WTC11 (cell line): ENCODE results near the gene LMAN2. TPM values are rescaled to one million over a fixed set of nuclear protein-coding genes. Genes with fewer than 3 reads are reported as not detected.

Experiments used
- ATAC-seq: fragments of 200-7000 bp; cut with Tn5 transposase; 2 replicates; pipeline ENCODE4 v1.10.0; 2021; ENCODE audit warnings: mild to moderate bottlenecking, moderate library complexity
- CTCF ChIA-PET: fragments of 300-600 bp; sonication (Branson Sonifier 250); formaldehyde crosslinking; loops from one replicate; lab custom pipeline; 2021; ENCODE audit warnings: antibody characterized with exemption; lab: Charles Lee
- POLR2A ChIA-PET: fragments of 350-600 bp; sonication (Branson Sonifier 250); formaldehyde crosslinking; loops from one replicate; lab custom pipeline; 2021; ENCODE audit warnings: antibody characterized with exemption; lab: Charles Lee
- DNase-seq: peaks from one replicate; pipeline ENCODE4 v3.0.0; 2021; ENCODE audit warnings: low spot score
- H3K27ac Mint-ChIP-seq: 2 replicates; pipeline ENCODE4 v1.8.0; 2021; ENCODE audit warnings: mixed read lengths
- H3K27me3 Mint-ChIP-seq: 2 replicates; pipeline ENCODE4 v1.8.0; 2021; ENCODE audit warnings: low read depth, mild to moderate bottlenecking, moderate library complexity, mixed read lengths
- H3K36me3 Mint-ChIP-seq: 2 replicates; pipeline ENCODE4 v1.8.0; 2021; ENCODE audit warnings: mixed read lengths
- H3K4me1 Mint-ChIP-seq: 2 replicates; pipeline ENCODE4 v1.8.0; 2022; ENCODE audit warnings: mixed read lengths
- H3K4me3 Mint-ChIP-seq: 2 replicates; pipeline ENCODE4 v1.8.0; 2021; ENCODE audit warnings: mild to moderate bottlenecking, moderate library complexity, mixed read lengths
- H3K9me3 Mint-ChIP-seq: 2 replicates; pipeline ENCODE4 v1.8.0; 2021; ENCODE audit warnings: mixed read lengths
- ATF3 ChIP-seq: sonication (generic); formaldehyde crosslinking; conservative IDR thresholded peaks from 2 replicates; pipeline ENCODE4 v1.8.1; 2022; ENCODE audit warnings: mild to moderate bottlenecking, missing genetic modification reagents
- E2F1 ChIP-seq: sonication (generic); formaldehyde crosslinking; IDR thresholded peaks from 2 replicates; pipeline ENCODE4 v1.8.0; 2022; ENCODE audit warnings: mild to moderate bottlenecking, missing genetic modification reagents
- E2F5 ChIP-seq: sonication (generic); formaldehyde crosslinking; IDR thresholded peaks from 2 replicates; pipeline ENCODE4 v1.8.1; 2022; ENCODE audit warnings: mild to moderate bottlenecking, moderate library complexity, missing genetic modification reagents
- EMX1 ChIP-seq: fragments of 250-450 bp; sonication (Bioruptor Pico); IDR thresholded peaks from 2 replicates; pipeline ENCODE4 v1.8.0; 2021; ENCODE audit warnings: mild to moderate bottlenecking
- FOXP1 ChIP-seq: sonication (generic); formaldehyde crosslinking; IDR thresholded peaks from 2 replicates; pipeline ENCODE4 v1.8.0; 2022; ENCODE audit warnings: missing genetic modification reagents, mild to moderate bottlenecking, moderate library complexity, borderline replicate concordance
- IRF2 ChIP-seq: sonication (generic); formaldehyde crosslinking; IDR thresholded peaks from 2 replicates; pipeline ENCODE4 v1.8.0; 2022; ENCODE audit warnings: low read depth, missing genetic modification reagents, borderline replicate concordance
- JAZF1 ChIP-seq: fragments of 250-450 bp; sonication (Bioruptor Pico); IDR thresholded peaks from 2 replicates; pipeline ENCODE4 v1.9.0; 2021; ENCODE audit warnings: moderate library complexity, mild to moderate bottlenecking, inconsistent platforms
- NFYB ChIP-seq: sonication (generic); formaldehyde crosslinking; conservative IDR thresholded peaks from 2 replicates; pipeline ENCODE4 v1.8.0; 2022; ENCODE audit warnings: low read depth, missing genetic modification reagents
- NR1H2 ChIP-seq: sonication (generic); formaldehyde crosslinking; IDR thresholded peaks from 2 replicates; pipeline ENCODE4 v1.9.0; 2021; ENCODE audit warnings: mild to moderate bottlenecking, moderate library complexity, missing genetic modification reagents
- NR2C2 ChIP-seq: sonication (generic); formaldehyde crosslinking; IDR thresholded peaks from 2 replicates; pipeline ENCODE4 v1.8.0; 2022; ENCODE audit warnings: mild to moderate bottlenecking, missing genetic modification reagents
- PREB ChIP-seq: sonication (generic); formaldehyde crosslinking; IDR thresholded peaks from 2 replicates; pipeline ENCODE4 v1.8.1; 2022; ENCODE audit warnings: mild to moderate bottlenecking, missing genetic modification reagents, moderate library complexity, borderline replicate concordance
- PRRX2 ChIP-seq: fragments of 250-450 bp; sonication (Bioruptor Pico); IDR thresholded peaks from 2 replicates; pipeline ENCODE4 v1.8.0; 2021; ENCODE audit warnings: mild to moderate bottlenecking
- USF1 ChIP-seq: sonication (generic); formaldehyde crosslinking; IDR thresholded peaks from 2 replicates; pipeline ENCODE4 v1.8.0; 2022; ENCODE audit warnings: mild to moderate bottlenecking, missing genetic modification reagents
- ZNF232 ChIP-seq: sonication (generic); formaldehyde crosslinking; IDR thresholded peaks from 2 replicates; pipeline ENCODE4 v1.8.0; 2022; ENCODE audit warnings: mild to moderate bottlenecking, missing genetic modification reagents
- ZNF281 ChIP-seq: sonication (generic); formaldehyde crosslinking; IDR thresholded peaks from 2 replicates; pipeline ENCODE4 v1.8.0; 2023; ENCODE audit warnings: mild to moderate bottlenecking, missing genetic modification reagents
- ZNF396 ChIP-seq: fragments of 250-450 bp; sonication (Bioruptor Pico); IDR thresholded peaks from 2 replicates; pipeline ENCODE4 v1.8.0; 2021; ENCODE audit warnings: mild to moderate bottlenecking, moderate library complexity, borderline replicate concordance
- ZNF512 ChIP-seq: sonication (generic); formaldehyde crosslinking; IDR thresholded peaks from 2 replicates; pipeline ENCODE4 v1.8.1; 2022; ENCODE audit warnings: missing genetic modification reagents, borderline replicate concordance
- total RNA-seq: library from RNA; stranded (reverse); gene quantifications from 3 replicates; pipeline ENCODE4 v1.2.3, GENCODE V29; 2021
- TF ChIP-seq, protein P1 (sequence below): sonication (generic); formaldehyde crosslinking; IDR thresholded peaks from 2 replicates; pipeline ENCODE4 v1.8.1; 2023; ENCODE audit warnings: mild to moderate bottlenecking, missing genetic modification reagents, moderate library complexity

Gene LMAN2
- total RNA-seq, 1 experiment from 2014 or later: 162 TPM

DNA sequence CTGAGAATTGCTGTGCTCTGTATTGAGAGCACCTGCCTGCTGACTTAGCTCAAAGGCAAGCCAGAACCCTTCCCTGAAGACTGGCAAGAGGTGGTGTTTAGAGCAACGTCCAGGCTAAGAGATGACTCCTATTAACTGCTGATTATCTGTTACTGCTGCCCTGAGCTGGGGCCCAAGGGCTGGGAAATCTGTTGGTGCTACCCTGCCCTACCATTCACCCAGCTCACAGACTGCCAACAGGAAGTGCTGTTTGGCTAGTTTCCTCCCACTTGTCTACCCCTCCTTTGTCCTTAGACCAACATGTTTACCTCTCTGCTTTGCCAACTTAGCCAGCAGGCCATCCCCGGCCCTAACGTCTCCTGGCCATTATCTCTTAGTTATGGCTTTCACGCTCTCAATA, 54.9 kb downstream of the LMAN2 start:
- DNase-seq: no peak
- no peaks in the 10 kb centered on the region for H3K9me3 Mint-ChIP-seq
- CTCF ChIA-PET: interaction anchor here (0.8 to 4.7 kb wide), 3 partner anchors 13 to 225 kb away, joined by 3 to 36 read pairs (median 9); no protein-coding TSS in a partner anchor
- TF ChIP-seq NR2C2 (no peak), USF1 (no peak), FOXP1 (no peak), ATF3 (CRISPR knock-in tag) (no peak), IRF2 (no peak), ZNF512 (CRISPR knock-in tag) (no peak), PREB (no peak), E2F1 (no peak), E2F5 (CRISPR knock-in tag) (no peak), PRRX2 (CRISPR knock-in tag) (no peak), ZNF281 (no peak), NR1H2 (no peak), JAZF1 (no peak), EMX1 (CRISPR knock-in tag) (no peak), ZNF232 (CRISPR knock-in tag) (no peak), NFYB (no peak), ZNF396 (no peak)
- TF ChIP-seq, protein P1, sequence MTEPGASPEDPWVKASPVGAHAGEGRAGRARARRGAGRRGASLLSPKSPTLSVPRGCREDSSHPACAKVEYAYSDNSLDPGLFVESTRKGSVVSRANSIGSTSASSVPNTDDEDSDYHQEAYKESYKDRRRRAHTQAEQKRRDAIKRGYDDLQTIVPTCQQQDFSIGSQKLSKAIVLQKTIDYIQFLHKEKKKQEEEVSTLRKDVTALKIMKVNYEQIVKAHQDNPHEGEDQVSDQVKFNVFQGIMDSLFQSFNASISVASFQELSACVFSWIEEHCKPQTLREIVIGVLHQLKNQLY (CRISPR knock-in tag): no peak
- TF ChIP-seq, all 79 proteins: peak for 0
- peaks cover 45% of the 10 kb centered on the region for H3K36me3 Mint-ChIP-seq
- H3K27ac Mint-ChIP-seq: no peak overlapping the region; the same call in 1 of the 2 replicates
- no peak for ATAC-seq
- POLR2A ChIA-PET: no interaction called here
- H3K4me3 Mint-ChIP-seq: no peak overlapping the region
- peaks cover 33% of the 10 kb centered on the region for H3K4me1 Mint-ChIP-seq
- no peaks in the 10 kb centered on the region for H3K27me3 Mint-ChIP-seq
